H9 (cell line): ENCODE results near the gene PTPRF. TPM values are rescaled to one million over a fixed set of nuclear protein-coding genes. Genes with fewer than 3 reads are reported as not detected.

ENCODE experiments used
- DNase-seq: peaks from one replicate; pipeline ENCODE4 v3.0.0-alpha.2; 2017
- H2AFZ ChIP-seq: one replicate; pipeline ENCODE4 v1.6.1; 2013; ENCODE audit warnings: mild to moderate bottlenecking, low read length, control low read depth, moderate library complexity
- H2AK5ac ChIP-seq: 2 replicates; pipeline ENCODE4 v1.6.1; 2013; ENCODE audit warnings: low read length, control low read depth, mixed read lengths; ENCODE audit not compliant: insufficient read length
- H2BK120ac ChIP-seq: one replicate; pipeline ENCODE4 v1.6.1; 2013; ENCODE audit warnings: low read depth, mild to moderate bottlenecking, low read length, control low read depth, inconsistent platforms; ENCODE audit not compliant: poor library complexity, severe bottlenecking
- H2BK12ac ChIP-seq: 2 replicates; pipeline ENCODE4 v1.6.1; 2013; ENCODE audit warnings: low read length, control low read depth, mixed read lengths, low read depth; ENCODE audit not compliant: insufficient read length
- H2BK15ac ChIP-seq: 2 replicates; pipeline ENCODE4 v1.6.1; 2013; ENCODE audit warnings: low read depth, low read length, control low read depth
- H2BK20ac ChIP-seq: one replicate; pipeline ENCODE4 v1.6.1; 2013; ENCODE audit warnings: low read depth, mild to moderate bottlenecking, low read length, control low read depth, inconsistent platforms; ENCODE audit not compliant: poor library complexity, severe bottlenecking
- H2BK5ac ChIP-seq: 2 replicates; pipeline ENCODE4 v1.6.1; 2013; ENCODE audit warnings: low read length, control low read depth, mixed read lengths; ENCODE audit not compliant: insufficient read length
- H3K14ac ChIP-seq: 2 replicates; pipeline ENCODE4 v1.6.1; 2013; ENCODE audit warnings: low read length, control low read depth; ENCODE audit not compliant: insufficient read depth
- H3K18ac ChIP-seq: 2 replicates; pipeline ENCODE4 v1.6.1; 2013; ENCODE audit warnings: low read depth, mild to moderate bottlenecking, mixed read lengths, low read length, control low read depth; ENCODE audit not compliant: insufficient read length
- H3K23ac ChIP-seq: 2 replicates; pipeline ENCODE4 v1.6.1; 2013; ENCODE audit warnings: low read length, control low read depth, mixed read lengths, low read depth; ENCODE audit not compliant: insufficient read length
- H3K23me2 ChIP-seq: 2 replicates; pipeline ENCODE4 v1.6.1; 2013; ENCODE audit warnings: low read depth, mild to moderate bottlenecking, mixed read lengths, low read length, control low read depth; ENCODE audit not compliant: insufficient read length, poor library complexity, severe bottlenecking
- H3K27ac ChIP-seq: 2 replicates; pipeline ENCODE4 v1.5.1; 2013; ENCODE audit warnings: low read length, control low read depth, mixed read lengths, low read depth; ENCODE audit not compliant: insufficient read length
- H3K27me3 ChIP-seq: 2 replicates; pipeline ENCODE4 v1.6.1; 2013; ENCODE audit warnings: low read length, control low read depth, inconsistent platforms; ENCODE audit not compliant: insufficient read depth
- H3K4ac ChIP-seq: 2 replicates; pipeline ENCODE4 v1.6.1; 2013; ENCODE audit warnings: low read depth, mild to moderate bottlenecking, control low read depth, inconsistent platforms, low read length, moderate library complexity
- H3K4me1 ChIP-seq: 2 replicates; pipeline ENCODE4 v1.6.1; 2013; ENCODE audit warnings: low read length, control low read depth, inconsistent platforms; ENCODE audit not compliant: insufficient read depth
- H3K4me2 ChIP-seq: 2 replicates; pipeline ENCODE4 v1.6.1; 2013; ENCODE audit warnings: low read length, control low read depth, mixed read lengths; ENCODE audit not compliant: insufficient read length, insufficient read depth
- H3K56ac ChIP-seq: 2 replicates; pipeline ENCODE4 v1.6.1; 2013; ENCODE audit warnings: low read depth, mild to moderate bottlenecking, mixed read lengths, low read length, control low read depth; ENCODE audit not compliant: insufficient read length
- H3K79me1 ChIP-seq: 2 replicates; pipeline ENCODE4 v1.6.1; 2013; ENCODE audit warnings: low read depth, mild to moderate bottlenecking, moderate library complexity, low read length, control low read depth, inconsistent platforms; ENCODE audit not compliant: insufficient read depth, poor library complexity, severe bottlenecking
- H3K79me2 ChIP-seq: 2 replicates; pipeline ENCODE4 v1.6.1; 2013; ENCODE audit warnings: low read length, control low read depth, inconsistent platforms; ENCODE audit not compliant: insufficient read depth
- H3K9ac ChIP-seq: 2 replicates; pipeline ENCODE4 v1.6.1; 2013; ENCODE audit warnings: low read length, control low read depth, mixed read lengths; ENCODE audit not compliant: insufficient read length; ENCODE audit errors: extremely low read depth
- H3K9me3 ChIP-seq: one replicate; pipeline ENCODE4 v1.6.1; 2013; ENCODE audit warnings: low read depth, low read length, inconsistent platforms; ENCODE audit not compliant: control insufficient read depth
- H3T11ph ChIP-seq: one replicate; pipeline ENCODE4 v1.6.1; 2013; ENCODE audit warnings: mild to moderate bottlenecking, low read length, control low read depth, inconsistent platforms
- H4K20me1 ChIP-seq: one replicate; pipeline ENCODE4 v1.6.1; 2013; ENCODE audit not compliant: control insufficient read depth, insufficient read length, insufficient read depth
- H4K5ac ChIP-seq: 2 replicates; pipeline ENCODE4 v1.6.1; 2013; ENCODE audit warnings: low read depth, mild to moderate bottlenecking, mixed read lengths, low read length, control low read depth; ENCODE audit not compliant: insufficient read length
- H4K8ac ChIP-seq: replicated peaks from 2 replicates; pipeline ENCODE4 v1.6.1; 2013; ENCODE audit warnings: low read length, control low read depth, mixed read lengths, low read depth; ENCODE audit not compliant: insufficient read length
- H4K91ac ChIP-seq: 2 replicates; pipeline ENCODE4 v1.6.1; 2013; ENCODE audit warnings: low read depth, mild to moderate bottlenecking, moderate library complexity, mixed read lengths, low read length, control low read depth; ENCODE audit not compliant: insufficient read length
- H3K27ac Mint-ChIP-seq, 3 experiments: 2 replicates in 2 of 3; 3 replicates in 1 of 3; pipeline ENCODE4 v1.8.0; 2020 to 2021; ENCODE audit warnings: mixed read lengths in 3 of 3, mild to moderate bottlenecking in 1 of 3, moderate library complexity in 1 of 3
- H3K27me3 Mint-ChIP-seq: 2 replicates; pipeline ENCODE4 v1.8.0; 2021; ENCODE audit warnings: low read depth, mild to moderate bottlenecking, moderate library complexity, mixed read lengths
- H3K36me3 Mint-ChIP-seq, 3 experiments: 2 replicates in 2 of 3; 3 replicates in 1 of 3; pipeline ENCODE4 v1.8.0; 2020 to 2021; ENCODE audit warnings: low read depth in 3 of 3, mixed read lengths in 3 of 3; ENCODE audit not compliant: insufficient read depth in 1 of 3
- H3K4me1 Mint-ChIP-seq, 2 experiments: 2 replicates each; pipeline ENCODE4 v1.8.0; 2020; ENCODE audit warnings: mixed read lengths in 2 of 2
- H3K4me3 Mint-ChIP-seq, 2 experiments: 2 replicates in 1 of 2; 3 replicates in 1 of 2; pipeline ENCODE4 v1.8.0; 2020 to 2021; ENCODE audit warnings: mild to moderate bottlenecking in 2 of 2, mixed read lengths in 2 of 2, moderate library complexity in 1 of 2
- H3K9me3 Mint-ChIP-seq, 2 experiments: 2 replicates in 1 of 2; 3 replicates in 1 of 2; pipeline ENCODE4 v1.8.0; 2020; ENCODE audit warnings: mild to moderate bottlenecking in 2 of 2, mixed read lengths in 2 of 2, moderate library complexity in 1 of 2
- WGBS: extraction: QIAGEN DNeasy Blood & Tissue Kit; methylation state at CpG from one replicate; pipeline ENCODE4 v1.1.7; 2013; ENCODE audit warnings: missing lambda C conversion rate, low lambda C conversion rate, mixed read lengths; ENCODE audit not compliant: insufficient read length; ENCODE audit errors: extremely low coverage; 5-methylcytosine and 5-hydroxymethylcytosine counted together
- total RNA-seq: library from RNA; stranded (reverse); gene quantifications from 2 replicates; pipeline ENCODE4 v1.2.1, GENCODE V29; 2021
- TF ChIP-seq, protein P1 (sequence below): fragments of 200-600 bp; sonication (generic); conservative IDR thresholded peaks from 3 replicates; pipeline ENCODE4 v1.8.0; 2021; ENCODE audit warnings: antibody characterized with exemption, mild to moderate bottlenecking

The PTPRF gene
- total RNA-seq, 1 experiment from 2014 or later, result 193 TPM

DNA sequence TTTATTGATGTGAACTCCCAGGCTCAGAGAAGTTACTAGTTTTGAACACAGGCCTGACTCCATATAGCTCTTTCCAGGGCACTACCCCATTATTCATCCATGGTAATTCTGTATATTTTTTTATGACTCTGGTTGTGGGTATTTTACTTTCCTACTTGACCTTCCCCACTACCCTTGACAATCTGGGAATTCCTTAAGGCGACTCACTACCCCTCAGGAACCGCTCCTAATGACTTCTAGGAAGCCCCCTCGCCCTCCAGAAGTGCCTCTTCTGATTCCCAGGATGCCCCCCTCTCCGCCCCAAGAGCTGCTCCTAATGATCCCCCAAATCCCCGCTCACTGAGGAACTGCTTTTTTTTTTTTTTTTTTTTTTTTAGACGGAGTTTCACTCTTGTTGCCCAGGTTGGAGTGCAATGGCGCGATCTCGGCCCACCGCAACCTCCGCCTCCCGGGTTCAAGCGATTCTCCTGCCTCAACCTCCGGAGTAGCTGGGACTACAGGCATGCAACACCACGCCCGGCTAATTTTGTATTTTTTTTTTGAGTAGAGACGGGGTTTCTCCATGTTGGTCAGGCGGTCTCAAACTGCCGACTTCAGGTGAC, 118.3 kb downstream of the PTPRF start:
- peak overlapping the region; percentile 59 for H3K9ac ChIP-seq
- H3K36me3 Mint-ChIP-seq, result peaks cover 0 to 10% (median 5%) of the 10 kb centered on the region in 3 experiments; a peak in 5 of 7 replicates
- whole genome bisulfite sequencing, result no CpG with 5 or more reads among the region's 19 CpGs
- no peak overlapping the region for H2AFZ ChIP-seq
- no peak overlapping the region for H3K23ac ChIP-seq
- peak overlapping the region; percentile 91 to 100 (median 93) for H3K27ac Mint-ChIP-seq
- H3K23me2 ChIP-seq, result peaks cover 11% of the 10 kb centered on the region
- H2BK120ac ChIP-seq, result no peak overlapping the region
- H2BK12ac ChIP-seq, result no peak overlapping the region
- peak overlapping the region; percentile 97 to 98 for H3K4me3 Mint-ChIP-seq
- no peaks in the 10 kb centered on the region for H3K9me3 ChIP-seq
- no peak overlapping the region for H3K14ac ChIP-seq
- no peaks in the 10 kb centered on the region; a peak in 1 of 5 replicates for H3K9me3 Mint-ChIP-seq
- no peaks in the 10 kb centered on the region for H3K27me3 ChIP-seq
- H3K4me1 Mint-ChIP-seq, result peaks cover 34 to 35% of the 10 kb centered on the region in 2 experiments
- no peak for DNase-seq
- H2BK15ac ChIP-seq, result no peak overlapping the region
- peaks cover 13% of the 10 kb centered on the region; the same call in 1 of the 2 replicates for H3K79me2 ChIP-seq
- no peak overlapping the region for H4K91ac ChIP-seq
- H3K4ac ChIP-seq, result no peak overlapping the region
- no peak overlapping the region for H2BK20ac ChIP-seq
- H3K56ac ChIP-seq, result no peak overlapping the region
- H3K4me1 ChIP-seq, result peaks cover 9% of the 10 kb centered on the region
- peak overlapping the region; percentile 25 for H3K27ac ChIP-seq
- H3K79me1 ChIP-seq, result no peaks in the 10 kb centered on the region
- H4K20me1 ChIP-seq, result no peaks in the 10 kb centered on the region
- peak overlapping the region; percentile 88 for H3K4me2 ChIP-seq
- H3K27me3 Mint-ChIP-seq, result peaks cover 2% of the 10 kb centered on the region
- no peak overlapping the region for H2AK5ac ChIP-seq
- no peak overlapping the region for H3K18ac ChIP-seq
- H3T11ph ChIP-seq, result no peak overlapping the region
- TF ChIP-seq, protein P1, sequence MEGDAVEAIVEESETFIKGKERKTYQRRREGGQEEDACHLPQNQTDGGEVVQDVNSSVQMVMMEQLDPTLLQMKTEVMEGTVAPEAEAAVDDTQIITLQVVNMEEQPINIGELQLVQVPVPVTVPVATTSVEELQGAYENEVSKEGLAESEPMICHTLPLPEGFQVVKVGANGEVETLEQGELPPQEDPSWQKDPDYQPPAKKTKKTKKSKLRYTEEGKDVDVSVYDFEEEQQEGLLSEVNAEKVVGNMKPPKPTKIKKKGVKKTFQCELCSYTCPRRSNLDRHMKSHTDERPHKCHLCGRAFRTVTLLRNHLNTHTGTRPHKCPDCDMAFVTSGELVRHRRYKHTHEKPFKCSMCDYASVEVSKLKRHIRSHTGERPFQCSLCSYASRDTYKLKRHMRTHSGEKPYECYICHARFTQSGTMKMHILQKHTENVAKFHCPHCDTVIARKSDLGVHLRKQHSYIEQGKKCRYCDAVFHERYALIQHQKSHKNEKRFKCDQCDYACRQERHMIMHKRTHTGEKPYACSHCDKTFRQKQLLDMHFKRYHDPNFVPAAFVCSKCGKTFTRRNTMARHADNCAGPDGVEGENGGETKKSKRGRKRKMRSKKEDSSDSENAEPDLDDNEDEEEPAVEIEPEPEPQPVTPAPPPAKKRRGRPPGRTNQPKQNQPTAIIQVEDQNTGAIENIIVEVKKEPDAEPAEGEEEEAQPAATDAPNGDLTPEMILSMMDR, result no peak
- H2BK5ac ChIP-seq, result no peak overlapping the region
- no peak overlapping the region for H4K5ac ChIP-seq
- no peak overlapping the region for H4K8ac ChIP-seq
